Colonic mucosa (tissue), 4 donors: ENCODE results near the gene NTSR1. TPM values are rescaled to one million over a fixed set of nuclear protein-coding genes. Genes with fewer than 3 reads are reported as not detected.

Experiments
- DNase-seq: peaks from one replicate; pipeline ENCODE4 v3.0.0-alpha.2; 2020
- H3K27ac ChIP-seq: fragments of 200-600 bp; one replicate; pipeline ENCODE4 v1.8.0; 2021
- H3K27me3 ChIP-seq: fragments of 200-600 bp; one replicate; pipeline ENCODE4 v1.8.0; 2021
- H3K36me3 ChIP-seq: fragments of 200-600 bp; one replicate; pipeline ENCODE4 v1.8.0; 2021
- H3K4me1 ChIP-seq: fragments of 200-600 bp; one replicate; pipeline ENCODE4 v1.8.0; 2021; ENCODE audit warnings: mild to moderate bottlenecking
- H3K4me3 ChIP-seq: fragments of 200-600 bp; one replicate; pipeline ENCODE4 v1.8.0; 2021
- H3K9ac ChIP-seq, 2 donors: one replicate each; pipeline ENCODE4 v1.7.0; 2013; ENCODE audit warnings: control low read depth in 2 of 2, low read depth in 2 of 2, low read length in 2 of 2
- H3K9me3 ChIP-seq: fragments of 200-600 bp; one replicate; pipeline ENCODE4 v1.8.0; 2021
- intact Hi-C: fragments of 100-400 bp; cut with DNase I; formaldehyde crosslinking; loops from one replicate; pipeline ENCODE4 v1.14.1; 2022
- total RNA-seq, 2 donors: library from RNA; stranded (reverse); fragmentation: NEBNext Ultra II Directional in 1 of 2; extraction: Animal tissue kit (Norgen Biotek cat#: 25700) in 1 of 2; gene quantifications; one replicate each; pipeline ENCODE4 v1.2.1, GENCODE V29; 2021
- TF ChIP-seq, protein P1 (sequence below): fragments of 200-600 bp; IDR thresholded peaks from one replicate; pipeline ENCODE4 v1.8.0; 2022; ENCODE audit warnings: antibody characterized with exemption, mild to moderate bottlenecking
- donor health status: healthy.
- donor health status: DM: no; HTN: no; CAD: no.
- donor health status: DM: no; HTN: no; CAD: no.

Gene NTSR1
- total RNA-seq, 2 donors from 2014 or later: 0.05 to 2.9 TPM

DNA sequence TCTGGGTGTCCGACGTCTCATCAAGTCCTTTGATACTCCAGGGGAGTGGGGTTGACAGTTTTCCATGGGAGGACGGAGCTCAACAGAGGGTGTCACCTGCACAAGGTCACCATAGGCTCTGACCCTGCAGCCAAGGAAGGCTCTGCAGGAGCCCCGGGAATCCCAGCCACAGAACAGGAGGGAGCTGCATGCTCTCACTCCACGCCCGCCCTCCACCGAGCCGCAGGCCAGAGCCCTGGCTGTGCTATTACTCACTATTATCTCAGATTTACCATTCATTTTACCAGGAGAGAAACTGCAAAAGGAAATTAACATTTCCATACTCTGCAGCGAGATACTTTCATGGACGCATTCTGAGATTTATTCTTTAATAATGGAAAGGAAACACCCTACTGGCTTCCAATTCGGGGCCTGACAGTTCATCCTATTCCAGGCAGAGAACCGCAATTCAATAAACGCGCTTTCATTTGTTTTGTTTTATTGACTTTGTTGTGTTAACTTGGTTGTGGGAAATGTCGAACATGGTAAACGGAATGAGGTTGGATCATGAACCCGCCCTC is 18.3 kb upstream of the NTSR1 start:
- H3K4me1 ChIP-seq: peaks cover 6% of the 10 kb centered on the region
- no peaks in the 10 kb centered on the region for H3K36me3 ChIP-seq
- H3K9ac ChIP-seq: no peak overlapping the region
- intact Hi-C loops: no loop called here
- no peak overlapping the region for H3K27ac ChIP-seq
- H3K4me3 ChIP-seq: no peak overlapping the region
- DNase-seq: no peak
- H3K27me3 ChIP-seq: no peaks in the 10 kb centered on the region
- TF ChIP-seq, protein P1, sequence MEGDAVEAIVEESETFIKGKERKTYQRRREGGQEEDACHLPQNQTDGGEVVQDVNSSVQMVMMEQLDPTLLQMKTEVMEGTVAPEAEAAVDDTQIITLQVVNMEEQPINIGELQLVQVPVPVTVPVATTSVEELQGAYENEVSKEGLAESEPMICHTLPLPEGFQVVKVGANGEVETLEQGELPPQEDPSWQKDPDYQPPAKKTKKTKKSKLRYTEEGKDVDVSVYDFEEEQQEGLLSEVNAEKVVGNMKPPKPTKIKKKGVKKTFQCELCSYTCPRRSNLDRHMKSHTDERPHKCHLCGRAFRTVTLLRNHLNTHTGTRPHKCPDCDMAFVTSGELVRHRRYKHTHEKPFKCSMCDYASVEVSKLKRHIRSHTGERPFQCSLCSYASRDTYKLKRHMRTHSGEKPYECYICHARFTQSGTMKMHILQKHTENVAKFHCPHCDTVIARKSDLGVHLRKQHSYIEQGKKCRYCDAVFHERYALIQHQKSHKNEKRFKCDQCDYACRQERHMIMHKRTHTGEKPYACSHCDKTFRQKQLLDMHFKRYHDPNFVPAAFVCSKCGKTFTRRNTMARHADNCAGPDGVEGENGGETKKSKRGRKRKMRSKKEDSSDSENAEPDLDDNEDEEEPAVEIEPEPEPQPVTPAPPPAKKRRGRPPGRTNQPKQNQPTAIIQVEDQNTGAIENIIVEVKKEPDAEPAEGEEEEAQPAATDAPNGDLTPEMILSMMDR: no peak
- H3K9me3 ChIP-seq: no peaks in the 10 kb centered on the region

DNA sequence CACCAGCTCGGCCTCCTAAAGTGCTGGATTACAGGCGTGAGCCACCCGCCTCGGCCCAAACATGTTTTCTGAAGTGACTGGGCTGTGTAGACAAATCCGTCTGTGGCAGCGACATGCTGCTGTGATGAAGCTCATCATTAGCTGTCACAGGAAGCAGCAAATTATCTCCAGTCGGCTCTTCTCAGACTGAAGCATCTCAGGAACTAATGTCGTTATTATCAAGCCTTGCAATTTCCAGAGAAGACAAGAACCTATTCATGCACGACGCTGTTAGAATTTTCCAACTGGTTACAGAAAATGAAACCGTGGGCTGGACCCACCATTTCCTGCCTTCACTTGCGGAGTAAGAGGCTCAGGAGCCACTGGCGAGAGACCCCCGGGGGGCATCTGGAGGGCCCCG is 17.1 kb upstream of the NTSR1 start:
- Histone ChIP-seq H3K4me1 (no peaks in the 10 kb centered on the region), H3K27ac (no peak overlapping the region), H3K9ac (no peak overlapping the region), H3K36me3 (no peaks in the 10 kb centered on the region), H3K4me3 (no peak overlapping the region), H3K9me3 (no peaks in the 10 kb centered on the region), H3K27me3 (no peaks in the 10 kb centered on the region)
- intact Hi-C loops: no loop called here
- no peak for DNase-seq
- TF ChIP-seq, protein P1: no peak

DNA sequence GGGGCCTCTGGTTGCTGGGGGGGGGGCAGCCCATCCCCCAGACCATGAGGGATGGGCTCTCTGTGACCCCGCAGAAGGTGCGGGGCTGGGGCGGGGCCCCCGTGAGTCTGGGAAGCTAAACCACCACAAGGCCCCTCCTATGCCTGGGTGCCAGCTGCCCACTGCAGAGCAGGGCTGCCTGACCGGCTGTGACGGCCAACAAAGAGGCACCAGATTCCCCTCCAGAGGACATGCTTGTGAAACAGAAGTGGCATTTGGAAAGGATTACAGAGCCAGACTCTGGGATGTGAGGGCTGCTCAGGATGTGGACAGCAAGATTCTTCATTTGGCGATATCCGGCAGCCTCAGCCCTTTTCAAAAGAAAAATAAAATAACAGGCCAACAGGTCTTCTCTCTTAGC is 16.5 kb upstream of the NTSR1 start:
- intact Hi-C loops: no loop called here
- Histone ChIP-seq H3K4me1 (no peaks in the 10 kb centered on the region), H3K9me3 (no peaks in the 10 kb centered on the region), H3K9ac (no peak overlapping the region), H3K27ac (no peak overlapping the region), H3K27me3 (no peaks in the 10 kb centered on the region), H3K4me3 (no peak overlapping the region), H3K36me3 (no peaks in the 10 kb centered on the region)
- DNase-seq: no peak
- TF ChIP-seq, protein P1: no peak

DNA sequence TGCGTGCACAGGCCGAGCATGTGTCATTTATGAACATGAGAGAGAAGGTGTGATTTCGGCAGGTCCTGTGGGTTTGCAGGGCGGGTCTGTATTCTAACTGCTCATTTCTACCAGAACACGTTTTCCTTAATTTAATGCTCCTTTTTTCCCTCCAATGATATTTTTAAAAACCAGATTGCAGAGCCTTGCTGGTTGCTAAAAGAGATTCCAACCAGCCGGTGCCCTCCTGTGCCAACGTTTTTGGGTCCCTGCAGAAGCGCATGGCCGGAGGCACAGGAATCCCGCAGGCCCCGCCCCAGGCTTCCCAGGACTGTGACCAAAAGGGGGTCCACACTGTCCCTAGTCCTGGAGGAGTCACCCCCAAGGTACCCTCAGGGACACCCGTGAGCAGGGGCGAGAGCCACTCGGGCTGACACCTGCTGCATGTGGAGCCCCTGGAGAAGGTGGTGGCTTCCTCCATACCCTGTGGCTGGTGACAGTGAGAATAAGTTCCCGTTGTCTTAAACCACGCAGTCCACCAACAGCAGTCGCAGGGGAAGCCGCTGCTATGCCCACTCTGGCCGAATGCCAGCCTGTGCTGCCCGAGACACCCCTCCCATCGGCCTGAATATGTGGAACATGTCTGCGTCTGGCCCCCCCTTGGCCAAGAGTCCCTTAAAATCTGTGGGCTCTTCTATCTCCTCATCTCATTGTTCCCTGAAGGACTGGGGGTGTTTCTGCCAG is 15.7 kb upstream of the NTSR1 start:
- DNase-seq: no peak
- TF ChIP-seq, protein P1: no peak
- H3K9me3 ChIP-seq: no peaks in the 10 kb centered on the region

DNA sequence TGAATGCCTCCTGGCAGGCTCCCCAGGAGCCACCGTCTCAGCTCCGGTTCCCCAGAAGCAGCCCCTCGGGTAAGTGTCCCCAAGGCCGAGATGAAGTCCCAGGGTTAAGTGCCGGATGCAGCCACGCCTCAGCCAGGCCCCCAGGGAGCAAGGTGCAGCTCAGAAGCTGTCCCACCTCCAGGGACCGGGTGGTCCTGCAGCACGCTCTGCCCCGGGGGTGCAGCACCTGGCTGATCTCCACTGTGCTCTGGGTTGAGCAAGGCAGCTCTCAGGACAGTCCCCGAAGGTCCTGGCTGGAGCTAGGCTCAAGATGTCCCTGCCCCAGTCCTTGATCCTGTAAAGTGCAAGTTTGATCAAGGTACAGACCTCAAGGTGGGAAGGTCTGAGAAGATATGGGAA is 15.1 kb upstream of the NTSR1 start:
- TF ChIP-seq, protein P1: no peak
- DNase-seq: no peak

More for the DNA sequence above, 15.7 kb upstream of the NTSR1 start:
- no peak overlapping the region for H3K27ac ChIP-seq
- intact Hi-C loops: no loop called here
- H3K4me3 ChIP-seq: no peak overlapping the region
- no peaks in the 10 kb centered on the region for H3K36me3 ChIP-seq
- H3K4me1 ChIP-seq: no peaks in the 10 kb centered on the region
- no peak overlapping the region for H3K9ac ChIP-seq
- H3K27me3 ChIP-seq: no peaks in the 10 kb centered on the region

More for the DNA sequence above, 15.1 kb upstream of the NTSR1 start:
- Histone ChIP-seq H3K27ac (no peak overlapping the region), H3K27me3 (no peaks in the 10 kb centered on the region), H3K9me3 (no peaks in the 10 kb centered on the region), H3K36me3 (no peaks in the 10 kb centered on the region), H3K4me1 (no peaks in the 10 kb centered on the region), H3K4me3 (no peak overlapping the region), H3K9ac (no peak overlapping the region)
- intact Hi-C loops: no loop called here
